HG03432 (cell line): Measurements from ENCODE around the gene SERPINB6.
"Not testable (repeated sequence)": the region's sequence is repeated elsewhere in the genome, so short reads cannot be mapped to it uniquely, and the experiment has no call there.

Experiments
- ATAC-seq: cut with Tn5 transposase; IDR thresholded peaks from one replicate; pipeline ENCODE4 v1.9.1; 2021; ENCODE audit warnings: mild to moderate bottlenecking, moderate library complexity; ENCODE audit not compliant: unreplicated experiment

The SERPINB6 gene

GRCh38 chr6:2971420-2972218 lies at the start of gene SERPINB6:
Gene SERPINB6, minus strand, starts transcription at chr6:2971567. Its CDS starts 12,235 bp downstream, at chr6:2959332.
- no peak for ATAC-seq

GRCh38 chr6:3019749-3020320 lies 48.5 kb upstream of the SERPINB6 start:
- ATAC-seq: no peak

GRCh38 chr6:3019065-3019464 lies 47.7 kb upstream of the SERPINB6 start:
- no peak for ATAC-seq

- no peak for ATAC-seq
Observed at GRCh38 chr6:3017304-3017703, 45.9 kb upstream of the SERPINB6 start.

- no peak for ATAC-seq
Observed at GRCh38 chr6:3016473-3017280, 45.3 kb upstream of the SERPINB6 start.

GRCh38 chr6:3015144-3015543 lies 43.8 kb upstream of the SERPINB6 start:
- no peak for ATAC-seq

GRCh38 chr6:3014675-3015066 lies 43.3 kb upstream of the SERPINB6 start:
- ATAC-seq: no peak

- no peak for ATAC-seq
Observed at GRCh38 chr6:3013901-3014674, 42.7 kb upstream of the SERPINB6 start.

- ATAC-seq: no peak
Observed at GRCh38 chr6:3013486-3013885, 42.1 kb upstream of the SERPINB6 start.

- ATAC-seq: no peak
Observed at GRCh38 chr6:3011592-3011991, 40.2 kb upstream of the SERPINB6 start.

GRCh38 chr6:3011158-3011557 lies 39.8 kb upstream of the SERPINB6 start:
- ATAC-seq: no peak

- ATAC-seq: no peak
Observed at GRCh38 chr6:3009930-3010329, 38.6 kb upstream of the SERPINB6 start.

- ATAC-seq: not testable (repeated sequence)
Observed at GRCh38 chr6:3008712-3009265, 37.4 kb upstream of the SERPINB6 start.

GRCh38 chr6:3007571-3007970 lies 36.2 kb upstream of the SERPINB6 start:
- no peak for ATAC-seq

- ATAC-seq: no peak
Observed at GRCh38 chr6:3006476-3006875, 35.1 kb upstream of the SERPINB6 start.

- ATAC-seq: no peak
Observed at GRCh38 chr6:3005874-3006273, 34.5 kb upstream of the SERPINB6 start.

GRCh38 chr6:3005077-3005476 lies 33.7 kb upstream of the SERPINB6 start:
- no peak for ATAC-seq

GRCh38 chr6:3003226-3003625 lies 31.9 kb upstream of the SERPINB6 start:
- ATAC-seq: not testable (repeated sequence)

- no peak for ATAC-seq
Observed at GRCh38 chr6:3001773-3002293, 30.5 kb upstream of the SERPINB6 start.

GRCh38 chr6:3001146-3001772 lies 29.9 kb upstream of the SERPINB6 start:
- no peak for ATAC-seq
